Caco-2 (cell line): ENCODE results near the gene C6orf89. TPM values are rescaled to one million over a fixed set of nuclear protein-coding genes. Genes with fewer than 3 reads are reported as not detected.

Experiments
- Bru-seq: library from RNA; stranded (reverse); fragments of 400-500 nt; gene quantifications from one replicate; lab custom pipeline; 2021; lab: Mats Ljungman, UMichigan
- BruChase-seq, 2 experiments: library from RNA; stranded (reverse); fragments of 400-500 nt; gene quantifications; one replicate each; lab custom pipeline; 2021; lab: Mats Ljungman, UMichigan
- BruUV-seq: library from RNA; stranded (reverse); fragments of 400-500 nt; replicated peaks from 2 replicates; lab custom pipeline; 2021; lab: Mats Ljungman, UMichigan
- CTCF ChIA-PET: fragments of 300-600 bp; sonication (Branson Sonifier 250); formaldehyde crosslinking; loops from one replicate; lab custom pipeline; 2022; ENCODE audit warnings: antibody characterized with exemption; lab: Charles Lee
- POLR2A ChIA-PET: fragments of 300-600 bp; sonication (Branson Sonifier 250); formaldehyde crosslinking; loops from one replicate; lab custom pipeline; 2022; ENCODE audit warnings: antibody characterized with exemption; lab: Charles Lee
- DNase-seq, 2 experiments: peaks; one replicate each; pipeline versions ENCODE4 v3.0.0 to v3.0.0-alpha.2; 2020 to 2022
- H3K27me3 ChIP-seq: replicated peaks from 2 replicates; pipeline ENCODE4 v1.6.0; 2011; ENCODE audit warnings: low read length; ENCODE audit not compliant: control insufficient read depth, insufficient read depth
- H3K36me3 ChIP-seq: 2 replicates; pipeline ENCODE4 v1.5.1; 2011; ENCODE audit warnings: low read length; ENCODE audit not compliant: control insufficient read depth, insufficient read depth
- H3K4me1 ChIP-seq: fragments of 250-450 bp; sonication (Bioruptor Pico); 2 replicates; pipeline ENCODE4 v1.5.1; 2020; ENCODE audit warnings: mild to moderate bottlenecking
- H3K4me3 ChIP-seq: 2 replicates; pipeline ENCODE4 v1.5.1; 2011; ENCODE audit warnings: low read depth, mild to moderate bottlenecking, control low read depth, low read length
- H3K9me3 ChIP-seq: fragments of 250-450 bp; sonication (Bioruptor Pico); 2 replicates; pipeline ENCODE4 v1.5.1; 2020; ENCODE audit warnings: mild to moderate bottlenecking, moderate library complexity
- H3K27ac Mint-ChIP-seq: one replicate; pipeline ENCODE4 v1.8.0; 2022; ENCODE audit warnings: mixed read lengths; ENCODE audit not compliant: unreplicated experiment
- H3K27me3 Mint-ChIP-seq: one replicate; pipeline ENCODE4 v1.8.0; 2022; ENCODE audit warnings: mixed read lengths; ENCODE audit not compliant: insufficient read depth, unreplicated experiment
- H3K36me3 Mint-ChIP-seq: one replicate; pipeline ENCODE4 v1.8.0; 2022; ENCODE audit warnings: mild to moderate bottlenecking, mixed read lengths; ENCODE audit not compliant: insufficient read depth, unreplicated experiment
- H3K4me1 Mint-ChIP-seq: one replicate; pipeline ENCODE4 v1.8.0; 2022; ENCODE audit warnings: low read depth, mixed read lengths; ENCODE audit not compliant: unreplicated experiment
- H3K4me3 Mint-ChIP-seq: one replicate; pipeline ENCODE4 v1.8.0; 2022; ENCODE audit warnings: mild to moderate bottlenecking, moderate library complexity, mixed read lengths; ENCODE audit not compliant: unreplicated experiment
- H3K9me3 Mint-ChIP-seq: one replicate; pipeline ENCODE4 v1.8.0; 2022; ENCODE audit warnings: mixed read lengths; ENCODE audit not compliant: unreplicated experiment
- CTCF ChIP-seq, 2 experiments: fragments of 200-600 bp in 1 of 2; IDR thresholded peaks; 1 replicate in 1 of 2; 2 replicates in 1 of 2; pipeline versions ENCODE4 v1.5.1 to v1.8.0; 2011 to 2022; ENCODE audit warnings: antibody characterized with exemption in 1 of 2, control low read depth in 1 of 2, inconsistent platforms in 1 of 2, low read depth in 1 of 2, low read length in 1 of 2, mild to moderate bottlenecking in 1 of 2, moderate library complexity in 1 of 2; ENCODE audit not compliant: insufficient read depth in 1 of 2, severe bottlenecking in 1 of 2, unreplicated experiment in 1 of 2
- intact Hi-C: fragments of 100-400 bp; cut with micrococcal nuclease; formaldehyde crosslinking; loops from one replicate; pipeline ENCODE4 v1.10.0; 2022; ENCODE audit not compliant: unreplicated experiment
- long read RNA-seq: library from polyadenylated mRNA; stranded (forward); transcript quantifications from one replicate; pipeline ENCODE4 v2.0.0, GENCODE V29; 2022
- total RNA-seq: library from RNA; stranded (reverse); gene quantifications from 2 replicates; pipeline ENCODE4 v1.2.3, GENCODE V29; 2022

C6orf89 gene
- 24.4 and 24.5 TPM in 2 replicates for total RNA-seq
- Bru-seq, nascent RNA = percentile 61 among the genes with signal in this experiment
- percentile 62 among the genes with signal in this experiment for BruChase-seq, experiment 1, labeled RNA remaining after a 2-hour chase
- BruChase-seq, experiment 2, labeled RNA remaining after a 6-hour chase = percentile 76 among the genes with signal in this experiment
- long read RNA-seq, full-length matches to known transcripts = 18 of 36 reads
- long read RNA-seq, partial matches to known transcripts = 1 of 36 reads
- long read RNA-seq, other reads (novel, unspliced or antisense) = 17 of 36 reads

GRCh38 chr6:36885461-36886401 lies at the start of gene C6orf89:
Gene C6orf89, plus strand, starts transcription at chr6:36885952. Its CDS starts 13,493 bp downstream, at chr6:36899445.
- TSS peak; percentile 63 for BruUV-seq
- CTCF ChIA-PET = interaction anchor here (0.6 to 2.3 kb wide), 7 partner anchors 11 to 336 kb away, joined by 3 to 39 read pairs (median 4); partner anchors contain the start of gene PPIL1

GRCh38 chr6:36836111-36837021 lies 49.4 kb upstream of the C6orf89 start:
- H3K9me3 ChIP-seq = no peaks in the 10 kb centered on the region
- no peaks in the 10 kb centered on the region for H3K36me3 Mint-ChIP-seq
- H3K4me3 Mint-ChIP-seq = no peak overlapping the region
- POLR2A ChIA-PET = no interaction called here
- no peak for DNase-seq
- H3K27ac Mint-ChIP-seq = no peak overlapping the region
- no TSS peak for BruUV-seq
- H3K27me3 ChIP-seq = peaks cover 1% of the 10 kb centered on the region; the same call in 1 of the 2 replicates
- H3K4me1 ChIP-seq = peaks cover 6% of the 10 kb centered on the region; the same call in 1 of the 2 replicates
- no peaks in the 10 kb centered on the region for H3K9me3 Mint-ChIP-seq
- H3K4me3 ChIP-seq = no peak overlapping the region
- H3K4me1 Mint-ChIP-seq = no peaks in the 10 kb centered on the region
- intact Hi-C loops = no loop called here
- peak in 1 of 2 experiments; percentile 34 for TF ChIP-seq CTCF (IDR thresholded peaks at IDR 0.05; ENCODE audit: insufficient read depth in 1 of 2, low read depth in 1 of 2, low read length in 1 of 2, severe bottlenecking in 1 of 2, unreplicated experiment in 1 of 2)
- H3K27me3 Mint-ChIP-seq = peaks cover 3% of the 10 kb centered on the region
- CTCF ChIA-PET = no interaction called here
- H3K36me3 ChIP-seq = no peaks in the 10 kb centered on the region

More at GRCh38 chr6:36885461-36886401, at the start of gene C6orf89:
- H3K36me3 ChIP-seq = no peaks in the 10 kb centered on the region
- POLR2A ChIA-PET = interaction anchor here (0.7 to 1.5 kb wide), 2 partner anchors 11 to 132 kb away, joined by 4 to 11 read pairs; partner anchors contain the start of gene PPIL1
- Mint-ChIP-seq H3K9me3 (no peaks in the 10 kb centered on the region), H3K27me3 (no peaks in the 10 kb centered on the region), H3K4me3 (peak within 1 kb of the TSS; percentile 83), H3K4me1 (peaks cover 16% of the 10 kb centered on the region), H3K27ac (peak within 1 kb of the TSS; percentile 80), H3K36me3 (no peaks in the 10 kb centered on the region)
- no peaks in the 10 kb centered on the region for H3K27me3 ChIP-seq
- TF ChIP-seq CTCF (IDR thresholded peaks at IDR 0.05; ENCODE audit: insufficient read depth in 1 of 2, low read depth in 1 of 2, low read length in 1 of 2, severe bottlenecking in 1 of 2, unreplicated experiment in 1 of 2) = peak; percentile 84 to 88
- peaks cover 4% of the 10 kb centered on the region; the same call in 1 of the 2 replicates for H3K4me1 ChIP-seq
- peak; percentile 94 to 97 for DNase-seq
- peak within 1 kb of the TSS; percentile 80 for H3K4me3 ChIP-seq
- H3K9me3 ChIP-seq = no peaks in the 10 kb centered on the region
- intact Hi-C loops = loop anchor here (1.0 to 2.0 kb wide), 5 partner anchors 10 to 325 kb away; partner anchors contain the start of gene MTCH1
